A549 (cell line): ENCODE results near the gene MTOR. TPM values are rescaled to one million over a fixed set of nuclear protein-coding genes. Genes with fewer than 3 reads are reported as not detected.

Experiments
- ATAC-seq, 2 experiments: fragments of 200-7000 bp in 1 of 2; fragments of >200 bp in 1 of 2; cut with Nextera tagmentation in 1 of 2; cut with Tn5 transposase in 1 of 2; 3 replicates each; pipeline versions ENCODE4 v1.8.0 to v1.9.1; 2018 to 2020; ENCODE audit warnings: mild to moderate bottlenecking in 1 of 2, moderate library complexity in 1 of 2
- CTCF ChIA-PET: fragments of 300-600 bp; sonication (Branson Sonifier 250); formaldehyde crosslinking; extraction: SDS; loops from one replicate; lab custom pipeline; 2021; ENCODE audit warnings: antibody characterized with exemption, inconsistent platforms; lab: Yijun Ruan, JAX
- POLR2A ChIA-PET: fragments of 350-600 bp; formaldehyde crosslinking; extraction: SDS; loops from one replicate; lab custom pipeline; 2021; ENCODE audit warnings: antibody characterized with exemption, inconsistent platforms; lab: Yijun Ruan, JAX
- DNase-seq, 2 experiments: peaks; one replicate each; pipeline versions ENCODE4 v3.0.0 to v3.0.0-alpha.2; 2011 to 2016; ENCODE audit warnings: low read depth in 1 of 2, low spot score in 1 of 2
- FAIRE-seq: peaks from 2 replicates; lab custom pipeline; 2011; peaks lifted over from hg19 to GRCh38; lab: Jason Lieb, UNC
- H3K27ac ChIP-seq, 2 experiments: fragments of >200 bp; sonication (Bioruptor Twin); formaldehyde crosslinking; 3 replicates each; pipeline ENCODE4 v1.5.1; 2016 to 2017
- H3K4me1 ChIP-seq: fragments of >200 bp; sonication (Bioruptor Twin); formaldehyde crosslinking; 3 replicates; pipeline ENCODE4 v1.6.1; 2016
- H3K4me2 ChIP-seq: fragments of >200 bp; sonication (Bioruptor Twin); formaldehyde crosslinking; 3 replicates; pipeline ENCODE4 v1.6.1; 2016
- H3K4me3 ChIP-seq: fragments of >200 bp; sonication (Bioruptor Twin); formaldehyde crosslinking; 3 replicates; pipeline ENCODE4 v1.5.1; 2016
- H3K9me3 ChIP-seq: fragments of >200 bp; sonication (Bioruptor Twin); formaldehyde crosslinking; 3 replicates; pipeline ENCODE4 v1.6.1; 2016
- ATOH8 ChIP-seq: fragments of 250-450 bp; sonication (Bioruptor Pico); IDR thresholded peaks from 2 replicates; pipeline ENCODE4 v1.5.0; 2020; ENCODE audit warnings: low read depth, mild to moderate bottlenecking, moderate library complexity
- CBX8 ChIP-seq: fragments of 200-600 bp; sonication (generic); IDR thresholded peaks from 2 replicates; pipeline ENCODE4 v1.6.1; 2016
- CTCF ChIP-seq: fragments of >200 bp; sonication (Bioruptor Twin); formaldehyde crosslinking; IDR thresholded peaks from 3 replicates; pipeline ENCODE4 v1.5.1; 2016
- E2F6 ChIP-seq: IDR thresholded peaks from 2 replicates; pipeline ENCODE4 v1.6.1; 2012; ENCODE audit warnings: low read depth, borderline replicate concordance
- EHMT2 ChIP-seq: fragments of 200-600 bp; sonication (generic); IDR thresholded peaks from 2 replicates; pipeline ENCODE4 v1.6.1; 2016; ENCODE audit warnings: antibody characterized with exemption, low read depth, mild to moderate bottlenecking, moderate library complexity
- ELK1 ChIP-seq: fragments of 150-350 bp; IDR thresholded peaks from 2 replicates; pipeline ENCODE4 v1.6.1; 2014; ENCODE audit warnings: low read depth, mild to moderate bottlenecking, low read length
- EP300 ChIP-seq, 2 experiments: fragments of >200 bp; sonication (Bioruptor Twin); formaldehyde crosslinking; IDR thresholded peaks; 2 replicates in 1 of 2; 3 replicates in 1 of 2; pipeline ENCODE4 v1.6.1; 2016 to 2017
- FOXS1 ChIP-seq: fragments of 250-450 bp; sonication (Bioruptor Pico); IDR thresholded peaks from 2 replicates; pipeline ENCODE4 v1.5.0; 2020; ENCODE audit warnings: mild to moderate bottlenecking, moderate library complexity
- HOXA7 ChIP-seq: fragments of 250-450 bp; sonication (Bioruptor Pico); IDR thresholded peaks from 2 replicates; pipeline ENCODE4 v1.5.0; 2020; ENCODE audit warnings: mild to moderate bottlenecking, moderate library complexity
- HOXB13 ChIP-seq: fragments of 250-450 bp; sonication (Bioruptor Pico); IDR thresholded peaks from 2 replicates; pipeline ENCODE4 v1.5.0; 2020; ENCODE audit warnings: low read depth, mild to moderate bottlenecking, moderate library complexity
- JUN ChIP-seq, 2 experiments: fragments of >200 bp; sonication (Bioruptor Twin); formaldehyde crosslinking; IDR thresholded peaks; 2 replicates in 1 of 2; 3 replicates in 1 of 2; pipeline ENCODE4 v1.6.1; 2016 to 2017
- NFE2L2 ChIP-seq: fragments of 150-350 bp; conservative IDR thresholded peaks from 2 replicates; pipeline ENCODE4 v1.6.1; 2014; ENCODE audit warnings: low read length
- NR3C1 ChIP-seq: fragments of >200 bp; sonication (Bioruptor Twin); formaldehyde crosslinking; IDR thresholded peaks from 3 replicates; pipeline ENCODE4 v1.6.1; 2017
- PBX3 ChIP-seq: IDR thresholded peaks from 2 replicates; pipeline ENCODE4 v1.6.1; 2012
- POLR2A ChIP-seq: IDR thresholded peaks from 2 replicates; pipeline ENCODE4 v1.6.1; 2012; ENCODE audit warnings: mild to moderate bottlenecking, low read length
- RNF2 ChIP-seq: fragments of 200-600 bp; sonication (generic); IDR thresholded peaks from 2 replicates; pipeline ENCODE4 v1.6.1; 2016; ENCODE audit warnings: low read depth, mild to moderate bottlenecking, antibody characterized with exemption, moderate library complexity, borderline replicate concordance
- USF2 ChIP-seq: fragments of 450-650 bp; IDR thresholded peaks from 2 replicates; pipeline ENCODE4 v1.6.1; 2014; ENCODE audit warnings: antibody characterized with exemption
- ZFP36 ChIP-seq: fragments of 450-650 bp; IDR thresholded peaks from 2 replicates; pipeline ENCODE4 v1.6.1; 2014; ENCODE audit warnings: borderline replicate concordance; ENCODE audit not compliant: partially characterized antibody
- ZSCAN20 ChIP-seq: fragments of 250-450 bp; sonication (Bioruptor Pico); IDR thresholded peaks from 2 replicates; pipeline ENCODE4 v1.8.0; 2022; ENCODE audit warnings: mild to moderate bottlenecking, moderate library complexity
- WGBS: methylation state at CpG from one replicate; pipeline ENCODE4 v1.1.6; 2017; ENCODE audit errors: missing lambda C conversion rate; 5-methylcytosine and 5-hydroxymethylcytosine counted together
- polyA plus RNA-seq, 4 experiments: library from polyadenylated mRNA; depleted of rRNA in 3 of 4; stranded (reverse); fragments of >200 nt; fragmentation: RNase III in 1 of 4; extraction: RNeasy Plus Mini Kit Qiagen cat#74134 plus additional on column Dnase treatment in 1 of 4; gene quantifications; 2 replicates in 3 of 4; 3 replicates in 1 of 4; pipeline ENCODE4 v1.2.3, GENCODE V29; 2011 to 2017

The MTOR gene
- polyA plus RNA-seq, 2 of the 4 experiments (the other 2 are of a cell fraction) = 15.7 to 28.5 TPM

GRCh38 chr1:11302366-11302765 is 40.0 kb upstream of the MTOR start:
- no peak for TF ChIP-seq EHMT2
- no peak for TF ChIP-seq HOXA7 (CRISPR knock-in tag)
- no peak for TF ChIP-seq POLR2A
- no peak for TF ChIP-seq E2F6
- no peak for TF ChIP-seq RNF2
- no peak for TF ChIP-seq ELK1
- TF ChIP-seq NFE2L2 = no peak
- no peak for TF ChIP-seq EP300 (IDR thresholded peaks at IDR 0.05)
- TF ChIP-seq ATOH8 = no peak
- TF ChIP-seq JUN (IDR thresholded peaks at IDR 0.05) = no peak
- TF ChIP-seq FOXS1 (CRISPR knock-in tag) = no peak
- TF ChIP-seq CBX8 = no peak
- TF ChIP-seq PBX3 = no peak
- no peak for TF ChIP-seq ZSCAN20 (CRISPR knock-in tag)
- TF ChIP-seq CTCF = no peak
- TF ChIP-seq ZFP36 = no peak
- TF ChIP-seq NR3C1 = no peak
- TF ChIP-seq, all 56 proteins: peak for 0
- Histone ChIP-seq H3K9me3 (no peaks in the 10 kb centered on the region), H3K4me2 (no peak overlapping the region), H3K4me1 (no peaks in the 10 kb centered on the region), H3K27ac (no peak overlapping the region), H3K4me3 (no peak overlapping the region)
- DNase-seq (no peak), FAIRE-seq (no peak), ATAC-seq (no peak)
- ChIA-PET POLR2A (no interaction called here), CTCF (interaction anchor here (0.7 to 1.2 kb wide), 3 partner anchors 9 to 177 kb away, joined by 3 to 4 read pairs (median 3); partner anchors contain the start of gene DISP3)
- WGBS = 58% methylated on average over 2 of the region's 2 CpGs

- Histone ChIP-seq H3K4me3 (no peak overlapping the region), H3K9me3 (no peaks in the 10 kb centered on the region), H3K4me2 (no peak overlapping the region), H3K4me1 (no peaks in the 10 kb centered on the region), H3K27ac (no peak overlapping the region)
- no peak for TF ChIP-seq HOXB13
- TF ChIP-seq USF2 = no peak
- no peak for TF ChIP-seq ATOH8
- FAIRE-seq = no peak
- DNase-seq = no peak
- 73% methylated on average over 9 of the region's 9 CpGs for WGBS
- CTCF ChIA-PET = interaction anchor here (0.6 to 1.3 kb wide), 4 partner anchors 9 to 816 kb away, joined by 3 to 6 read pairs (median 3); partner anchors contain the start of gene DISP3
- no peak for ATAC-seq
- POLR2A ChIA-PET = no interaction called here
Observed at GRCh38 chr1:11301601-11302000, 39.2 kb upstream of the MTOR start.
